Endodermal cell (in vitro differentiated cells): ENCODE results near the gene THADA. TPM values are rescaled to one million over a fixed set of nuclear protein-coding genes. Genes with fewer than 3 reads are reported as not detected.
A peak's percentile ranks its signal among the peaks of the same experiment; 100 is the strongest.

Source experiments
- DNase-seq: peaks from one replicate; pipeline ENCODE4 v3.0.0-alpha.2; 2017
- H3K27ac ChIP-seq: 2 replicates; pipeline ENCODE4 v1.5.1; 2013; ENCODE audit warnings: mild to moderate bottlenecking, low read depth, low read length, moderate library complexity
- H3K27me3 ChIP-seq: 2 replicates; pipeline ENCODE4 v1.6.1; 2013; ENCODE audit warnings: mild to moderate bottlenecking, low read length, moderate library complexity; ENCODE audit not compliant: insufficient read depth, control insufficient read depth, poor library complexity, severe bottlenecking
- H3K36me3 ChIP-seq: 2 replicates; pipeline ENCODE4 v1.7.0; 2013; ENCODE audit warnings: mild to moderate bottlenecking, low read length, moderate library complexity; ENCODE audit not compliant: control insufficient read depth, insufficient read depth
- H3K4me1 ChIP-seq: one replicate; pipeline ENCODE4 v1.7.0; 2013; ENCODE audit warnings: low read length; ENCODE audit not compliant: control insufficient read depth, insufficient read depth
- H3K4me3 ChIP-seq: 2 replicates; pipeline ENCODE4 v1.5.1; 2013; ENCODE audit warnings: mild to moderate bottlenecking, low read length, moderate library complexity
- H3K9ac ChIP-seq: 2 replicates; pipeline ENCODE4 v1.6.1; 2013; ENCODE audit warnings: mild to moderate bottlenecking, low read length, moderate library complexity; ENCODE audit not compliant: poor library complexity, severe bottlenecking; ENCODE audit errors: extremely low read depth
- H3K9me3 ChIP-seq: 2 replicates; pipeline ENCODE4 v1.6.1; 2013; ENCODE audit warnings: mild to moderate bottlenecking, low read length, moderate library complexity; ENCODE audit not compliant: control insufficient read depth
- H3K27ac Mint-ChIP-seq: 2 replicates; pipeline ENCODE4 v1.8.0; 2020; ENCODE audit warnings: mixed read lengths
- H3K27me3 Mint-ChIP-seq: 2 replicates; pipeline ENCODE4 v1.8.0; 2021; ENCODE audit warnings: mild to moderate bottlenecking, mixed read lengths; ENCODE audit not compliant: insufficient read depth
- H3K36me3 Mint-ChIP-seq: 2 replicates; pipeline ENCODE4 v1.8.0; 2020; ENCODE audit warnings: low read depth, mixed read lengths
- H3K4me1 Mint-ChIP-seq: 2 replicates; pipeline ENCODE4 v1.8.0; 2020; ENCODE audit warnings: mixed read lengths
- H3K4me3 Mint-ChIP-seq: 2 replicates; pipeline ENCODE4 v1.8.0; 2020; ENCODE audit warnings: mild to moderate bottlenecking, moderate library complexity, mixed read lengths
- H3K9me3 Mint-ChIP-seq: 2 replicates; pipeline ENCODE4 v1.8.0; 2020; ENCODE audit warnings: mild to moderate bottlenecking, mixed read lengths
- WGBS, 2 experiments: methylation state at CpG; one replicate each; pipeline versions ENCODE4 v1.1.5 to v1.1.7; 2013; ENCODE audit warnings: missing lambda C conversion rate in 2 of 2, mixed read lengths in 1 of 2; ENCODE audit not compliant: insufficient coverage in 1 of 2, insufficient read length in 1 of 2; 5-methylcytosine and 5-hydroxymethylcytosine counted together
- total RNA-seq, 2 donors: library from RNA; stranded (reverse); fragmentation: NEBNext Ultra II Directional in 1 of 2; extraction: Animal tissue kit (Norgen Biotek cat#: 25700) in 1 of 2; gene quantifications; 2 replicates in 1 of 2; 3 replicates in 1 of 2; pipeline ENCODE4 v1.2.1, GENCODE V29; 2021
- TF ChIP-seq, protein P1 (sequence below): fragments of 200-600 bp; sonication (generic); conservative IDR thresholded peaks from 2 replicates; pipeline ENCODE4 v1.5.0; 2021; ENCODE audit warnings: antibody characterized with exemption, mild to moderate bottlenecking

The THADA gene
- total RNA-seq, 2 donors from 2014 or later: 32.8 to 35.0 TPM

DNA sequence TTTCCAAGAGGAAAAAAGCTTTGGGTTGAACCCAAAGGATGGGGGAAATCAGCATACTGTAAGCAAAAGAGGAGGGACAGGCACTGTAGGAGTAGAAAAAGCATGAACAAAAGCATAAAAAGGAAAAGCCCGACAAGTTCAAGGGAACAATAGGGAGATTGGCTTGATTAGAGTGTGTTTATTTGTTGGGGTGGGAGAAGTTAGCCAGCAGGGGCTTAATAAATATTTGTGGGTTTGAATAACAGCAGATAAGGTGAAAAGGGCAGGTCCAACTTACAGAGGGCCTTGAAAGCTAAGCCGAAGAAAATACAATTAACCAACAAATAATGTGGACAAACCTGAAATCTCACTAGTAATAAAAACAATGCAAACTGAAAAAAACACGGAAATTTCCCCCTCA lies 126.7 kb downstream of the THADA start:
- Histone ChIP-seq H3K4me3 (no peak overlapping the region), H3K27me3 (no peaks in the 10 kb centered on the region), H3K9ac (no peak overlapping the region), H3K4me1 (peaks cover 8% of the 10 kb centered on the region), H3K36me3 (no peaks in the 10 kb centered on the region), H3K27ac (no peak overlapping the region), H3K9me3 (no peaks in the 10 kb centered on the region)
- peak overlapping the region; percentile 6 for H3K4me3 Mint-ChIP-seq
- H3K4me1 Mint-ChIP-seq: peaks cover 39% of the 10 kb centered on the region
- TF ChIP-seq, protein P1, sequence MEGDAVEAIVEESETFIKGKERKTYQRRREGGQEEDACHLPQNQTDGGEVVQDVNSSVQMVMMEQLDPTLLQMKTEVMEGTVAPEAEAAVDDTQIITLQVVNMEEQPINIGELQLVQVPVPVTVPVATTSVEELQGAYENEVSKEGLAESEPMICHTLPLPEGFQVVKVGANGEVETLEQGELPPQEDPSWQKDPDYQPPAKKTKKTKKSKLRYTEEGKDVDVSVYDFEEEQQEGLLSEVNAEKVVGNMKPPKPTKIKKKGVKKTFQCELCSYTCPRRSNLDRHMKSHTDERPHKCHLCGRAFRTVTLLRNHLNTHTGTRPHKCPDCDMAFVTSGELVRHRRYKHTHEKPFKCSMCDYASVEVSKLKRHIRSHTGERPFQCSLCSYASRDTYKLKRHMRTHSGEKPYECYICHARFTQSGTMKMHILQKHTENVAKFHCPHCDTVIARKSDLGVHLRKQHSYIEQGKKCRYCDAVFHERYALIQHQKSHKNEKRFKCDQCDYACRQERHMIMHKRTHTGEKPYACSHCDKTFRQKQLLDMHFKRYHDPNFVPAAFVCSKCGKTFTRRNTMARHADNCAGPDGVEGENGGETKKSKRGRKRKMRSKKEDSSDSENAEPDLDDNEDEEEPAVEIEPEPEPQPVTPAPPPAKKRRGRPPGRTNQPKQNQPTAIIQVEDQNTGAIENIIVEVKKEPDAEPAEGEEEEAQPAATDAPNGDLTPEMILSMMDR: no peak
- peaks cover 5% of the 10 kb centered on the region for H3K36me3 Mint-ChIP-seq
- no peaks in the 10 kb centered on the region for H3K9me3 Mint-ChIP-seq
- no peak for DNase-seq
- peak overlapping the region; percentile 27 for H3K27ac Mint-ChIP-seq
- no peaks in the 10 kb centered on the region for H3K27me3 Mint-ChIP-seq
- WGBS, 2 experiments: 0 to 49% methylated on average over 1 to 3 of the region's 3 CpGs

DNA sequence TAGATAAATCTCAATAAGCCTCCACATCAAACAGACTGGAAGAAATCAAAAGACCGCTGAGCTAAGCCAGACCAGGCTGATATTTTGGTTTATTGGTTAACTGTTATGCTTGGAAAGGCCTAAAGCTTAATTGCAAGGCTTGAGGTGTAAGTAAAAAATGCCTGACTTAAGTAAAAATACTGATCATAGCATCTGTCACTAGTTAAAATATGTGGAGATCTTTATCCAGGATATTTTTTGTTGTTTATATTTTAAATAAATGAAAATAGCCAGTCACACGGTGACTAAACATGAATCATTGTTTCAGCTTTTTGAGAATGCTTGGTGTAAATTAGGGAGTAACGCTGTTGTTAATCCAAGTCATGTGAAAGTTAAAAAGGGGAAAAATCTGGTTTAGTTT lies 127.9 kb downstream of the THADA start:
- Histone ChIP-seq H3K4me1 (peaks cover 8% of the 10 kb centered on the region), H3K27me3 (no peaks in the 10 kb centered on the region), H3K9me3 (no peaks in the 10 kb centered on the region), H3K36me3 (no peaks in the 10 kb centered on the region), H3K9ac (no peak overlapping the region), H3K4me3 (no peak overlapping the region), H3K27ac (no peak overlapping the region)
- DNase-seq: no peak
- 96 to 100% methylated on average over 2 to 3 of the region's 3 CpGs for WGBS, 2 experiments
- Mint-ChIP-seq H3K27me3 (no peaks in the 10 kb centered on the region), H3K27ac (no peak overlapping the region), H3K36me3 (peaks cover 5% of the 10 kb centered on the region), H3K4me3 (no peak overlapping the region), H3K9me3 (no peaks in the 10 kb centered on the region), H3K4me1 (peaks cover 44% of the 10 kb centered on the region)
- TF ChIP-seq, protein P1: no peak

DNA sequence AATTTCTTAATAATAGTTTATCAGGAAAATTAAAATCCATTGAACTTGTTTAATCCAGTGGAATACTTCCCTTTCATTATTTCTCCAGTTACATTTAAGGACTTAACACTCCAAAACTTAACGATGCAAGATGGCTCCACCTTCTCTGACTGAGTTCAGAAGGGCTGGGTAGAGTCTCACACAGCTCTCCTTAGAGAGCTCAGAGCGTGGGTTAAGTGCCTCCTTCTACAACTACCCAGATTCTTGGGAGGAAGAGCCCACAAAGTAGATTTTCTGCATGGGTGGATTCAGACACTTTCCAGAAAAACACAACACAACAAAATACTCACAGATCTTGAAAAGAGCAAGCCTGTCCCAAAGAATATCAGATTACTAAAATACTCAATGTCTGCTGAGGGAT lies 130.6 kb downstream of the THADA start:
- Mint-ChIP-seq H3K9me3 (no peaks in the 10 kb centered on the region), H3K4me3 (no peak overlapping the region), H3K27ac (no peak overlapping the region), H3K4me1 (peaks cover 63% of the 10 kb centered on the region), H3K36me3 (peaks cover 5% of the 10 kb centered on the region), H3K27me3 (no peaks in the 10 kb centered on the region)
- 88 to 94% methylated on average over 2 of the region's 2 CpGs for WGBS, 2 experiments
- Histone ChIP-seq H3K4me1 (peaks cover 8% of the 10 kb centered on the region), H3K27ac (no peak overlapping the region), H3K27me3 (no peaks in the 10 kb centered on the region), H3K9ac (no peak overlapping the region), H3K36me3 (no peaks in the 10 kb centered on the region), H3K9me3 (no peaks in the 10 kb centered on the region), H3K4me3 (no peak overlapping the region)
- TF ChIP-seq, protein P1: no peak
- DNase-seq: no peak
